ENCODE measurements around the gene AGBL4. TPM values are rescaled to one million over a fixed set of nuclear protein-coding genes. Genes with fewer than 3 reads are reported as not detected.

The AGBL4 gene
- total RNA-seq, 5 donors from 2014 or later (not counting 1 experiment from before 2014, with no cell fraction given): 0.58 TPM; not detected in 4

- no peak overlapping the region for H3K27ac Mint-ChIP-seq
- Histone ChIP-seq H3K27ac (ENCODE audit: low read length) (no peak overlapping the region), H3K4me3 (ENCODE audit: control insufficient read depth in 1 of 2, extremely low read depth in 1 of 2, low read length in 1 of 2) (no peak overlapping the region), H3K4me1 (ENCODE audit: control insufficient read depth in 1 of 2, extremely low read depth in 1 of 2, insufficient read depth in 2 of 2, low read length in 2 of 2) (no peaks in the 10 kb centered on the region), H3K9me3 (no peaks in the 10 kb centered on the region), H3K36me3 (ENCODE audit: control insufficient read depth in 2 of 2, extremely low read depth in 1 of 2, insufficient read depth in 1 of 2, low read length in 1 of 2) (no peaks in the 10 kb centered on the region), H3K27me3 (replicated peaks in 1 of 2; ENCODE audit: control insufficient read depth in 2 of 2, extremely low read depth in 1 of 2, insufficient read depth in 2 of 2, low read length in 1 of 2) (peaks cover 0 to 2% of the 10 kb centered on the region in 2 experiments)
- no peaks in the 10 kb centered on the region for H3K9me3 Mint-ChIP-seq
- WGBS (ENCODE audit: insufficient coverage): 88% methylated on average over 2 of the region's 2 CpGs
- ChIA-PET POLR2A (no interaction called here), CTCF (no interaction called here)
- ATAC-seq (replicated peaks in 1 of 4) (no peak), DNase-seq (no peak)
- no peaks in the 10 kb centered on the region for H3K4me1 Mint-ChIP-seq
- no peak overlapping the region for H3K4me3 Mint-ChIP-seq
- H3K27me3 Mint-ChIP-seq: peaks cover 0 to 3% of the 10 kb centered on the region in 2 donors
- no peaks in the 10 kb centered on the region for H3K36me3 Mint-ChIP-seq
Measured at GRCh38 chr1:48596046-48596445, 1427.7 kb downstream of the AGBL4 start.

GRCh38 chr1:48595613-48596012, 1428.1 kb downstream of the AGBL4 start:
- Histone ChIP-seq H3K27me3 (replicated peaks in 1 of 2; ENCODE audit: control insufficient read depth in 2 of 2, extremely low read depth in 1 of 2, insufficient read depth in 2 of 2, low read length in 1 of 2) (peaks cover 0 to 2% of the 10 kb centered on the region in 2 experiments), H3K9me3 (no peaks in the 10 kb centered on the region), H3K4me3 (ENCODE audit: control insufficient read depth in 1 of 2, extremely low read depth in 1 of 2, low read length in 1 of 2) (no peak overlapping the region), H3K4me1 (ENCODE audit: control insufficient read depth in 1 of 2, extremely low read depth in 1 of 2, insufficient read depth in 2 of 2, low read length in 2 of 2) (no peaks in the 10 kb centered on the region), H3K36me3 (ENCODE audit: control insufficient read depth in 2 of 2, extremely low read depth in 1 of 2, insufficient read depth in 1 of 2, low read length in 1 of 2) (no peaks in the 10 kb centered on the region), H3K27ac (ENCODE audit: low read length) (no peak overlapping the region)
- POLR2A ChIA-PET: no interaction called here
- CTCF ChIA-PET: no interaction called here
- Mint-ChIP-seq H3K4me3 (no peak overlapping the region), H3K27ac (no peak overlapping the region), H3K27me3 (peaks cover 0 to 3% of the 10 kb centered on the region in 2 donors), H3K4me1 (no peaks in the 10 kb centered on the region), H3K36me3 (no peaks in the 10 kb centered on the region), H3K9me3 (no peaks in the 10 kb centered on the region)
- WGBS (ENCODE audit: insufficient coverage): 81% methylated on average over 5 of the region's 5 CpGs
- no peak for DNase-seq
- ATAC-seq (replicated peaks in 1 of 4): no peak

DNA sequence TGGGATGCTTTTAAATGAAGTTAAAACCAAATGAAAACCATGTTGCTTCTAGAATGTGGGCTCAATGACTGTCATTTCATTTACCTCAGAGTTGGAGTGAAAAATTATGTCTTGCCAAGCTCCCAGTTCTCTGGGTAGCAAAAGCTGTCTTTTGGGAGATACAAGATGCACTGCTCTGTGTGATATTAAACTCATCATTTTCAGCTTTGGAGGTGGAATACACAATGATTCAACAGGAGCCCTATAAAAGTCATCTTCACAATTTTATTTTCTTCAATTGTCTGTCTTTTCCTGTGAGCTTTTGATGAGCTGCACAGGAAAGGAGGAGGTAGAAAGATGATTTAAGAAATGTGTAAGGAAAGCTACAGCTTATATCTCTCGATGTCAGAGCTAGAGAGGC, 1431.4 kb downstream of the AGBL4 start:
- no peak for DNase-seq

GRCh38 chr1:48591181-48591580, 1432.6 kb downstream of the AGBL4 start:
- Mint-ChIP-seq H3K4me1 (no peaks in the 10 kb centered on the region), H3K4me3 (no peak overlapping the region), H3K27ac (no peak overlapping the region), H3K9me3 (no peaks in the 10 kb centered on the region), H3K27me3 (peaks cover 4 to 17% of the 10 kb centered on the region in 2 donors), H3K36me3 (no peaks in the 10 kb centered on the region)
- no CpG with 5 or more reads among the region's 4 CpGs for WGBS (ENCODE audit: insufficient coverage)
- Histone ChIP-seq H3K4me3 (ENCODE audit: control insufficient read depth in 1 of 2, extremely low read depth in 1 of 2, low read length in 1 of 2) (no peak overlapping the region), H3K4me1 (ENCODE audit: control insufficient read depth in 1 of 2, extremely low read depth in 1 of 2, insufficient read depth in 2 of 2, low read length in 2 of 2) (no peaks in the 10 kb centered on the region), H3K27me3 (replicated peaks in 1 of 2; ENCODE audit: control insufficient read depth in 2 of 2, extremely low read depth in 1 of 2, insufficient read depth in 2 of 2, low read length in 1 of 2) (no peaks in the 10 kb centered on the region), H3K27ac (ENCODE audit: low read length) (no peak overlapping the region), H3K36me3 (ENCODE audit: control insufficient read depth in 2 of 2, extremely low read depth in 1 of 2, insufficient read depth in 1 of 2, low read length in 1 of 2) (no peaks in the 10 kb centered on the region), H3K9me3 (no peaks in the 10 kb centered on the region)
- DNase-seq (no peak), ATAC-seq (replicated peaks in 1 of 4) (no peak)
- CTCF ChIA-PET: no interaction called here
- POLR2A ChIA-PET: no interaction called here

More for the DNA sequence above, 1431.4 kb downstream of the AGBL4 start:
- Histone ChIP-seq H3K4me1 (ENCODE audit: control insufficient read depth in 1 of 2, extremely low read depth in 1 of 2, insufficient read depth in 2 of 2, low read length in 2 of 2) (no peaks in the 10 kb centered on the region), H3K9me3 (no peaks in the 10 kb centered on the region), H3K27me3 (replicated peaks in 1 of 2; ENCODE audit: control insufficient read depth in 2 of 2, extremely low read depth in 1 of 2, insufficient read depth in 2 of 2, low read length in 1 of 2) (peaks cover 0 to 2% of the 10 kb centered on the region in 2 experiments), H3K27ac (ENCODE audit: low read length) (no peak overlapping the region), H3K36me3 (ENCODE audit: control insufficient read depth in 2 of 2, extremely low read depth in 1 of 2, insufficient read depth in 1 of 2, low read length in 1 of 2) (no peaks in the 10 kb centered on the region), H3K4me3 (ENCODE audit: control insufficient read depth in 1 of 2, extremely low read depth in 1 of 2, low read length in 1 of 2) (no peak overlapping the region)
- Mint-ChIP-seq H3K36me3 (no peaks in the 10 kb centered on the region), H3K27me3 (peaks cover 0 to 12% of the 10 kb centered on the region in 2 donors), H3K9me3 (no peaks in the 10 kb centered on the region), H3K27ac (no peak overlapping the region), H3K4me1 (no peaks in the 10 kb centered on the region), H3K4me3 (no peak overlapping the region)
- ATAC-seq (replicated peaks in 1 of 4): no peak
- 83% methylated on average over 1 of the region's 1 CpG for WGBS (ENCODE audit: insufficient coverage)
- ChIA-PET CTCF (no interaction called here), POLR2A (no interaction called here)

DNA sequence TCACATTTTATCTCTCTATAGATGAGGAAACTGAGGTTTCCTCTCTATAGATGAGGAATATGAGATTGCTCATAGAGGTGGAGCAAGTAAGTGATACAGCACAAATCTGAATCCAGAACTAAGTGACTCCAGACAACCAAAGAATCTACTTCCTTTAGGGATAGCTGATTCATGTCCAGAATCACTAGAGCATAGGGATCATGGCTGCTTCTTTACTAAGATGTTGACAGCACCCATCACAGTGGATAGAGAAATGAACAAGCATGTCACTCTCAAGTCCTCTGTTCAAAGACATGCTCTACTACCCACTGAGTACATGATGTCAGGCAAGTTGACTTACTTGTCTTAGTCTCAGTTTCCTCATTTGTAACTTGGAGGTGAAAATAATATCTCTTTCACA, 1435.7 kb downstream of the AGBL4 start:
- H3K27me3 ChIP-seq (replicated peaks in 1 of 2; ENCODE audit: control insufficient read depth in 2 of 2, extremely low read depth in 1 of 2, insufficient read depth in 2 of 2, low read length in 1 of 2): no peaks in the 10 kb centered on the region
- peaks cover 15 to 25% of the 10 kb centered on the region in 2 donors for H3K27me3 Mint-ChIP-seq
- no peak overlapping the region for H3K27ac Mint-ChIP-seq
- H3K27ac ChIP-seq (ENCODE audit: low read length): no peak overlapping the region
- no peak overlapping the region for H3K4me3 ChIP-seq (ENCODE audit: control insufficient read depth in 1 of 2, extremely low read depth in 1 of 2, low read length in 1 of 2)
- no peaks in the 10 kb centered on the region for H3K9me3 ChIP-seq
- ChIA-PET POLR2A (no interaction called here), CTCF (no interaction called here)
- H3K9me3 Mint-ChIP-seq: no peaks in the 10 kb centered on the region
- no peak overlapping the region for H3K4me3 Mint-ChIP-seq
- ATAC-seq (replicated peaks in 1 of 4) (no peak), DNase-seq (no peak)
- H3K4me1 ChIP-seq (ENCODE audit: control insufficient read depth in 1 of 2, extremely low read depth in 1 of 2, insufficient read depth in 2 of 2, low read length in 2 of 2): no peaks in the 10 kb centered on the region
- no peaks in the 10 kb centered on the region for H3K36me3 Mint-ChIP-seq
- H3K4me1 Mint-ChIP-seq: no peaks in the 10 kb centered on the region
- H3K36me3 ChIP-seq (ENCODE audit: control insufficient read depth in 2 of 2, extremely low read depth in 1 of 2, insufficient read depth in 1 of 2, low read length in 1 of 2): no peaks in the 10 kb centered on the region

GRCh38 chr1:48582408-48582807, 1441.3 kb downstream of the AGBL4 start:
- WGBS (ENCODE audit: insufficient coverage): 93% methylated on average over 2 of the region's 3 CpGs
- ChIA-PET POLR2A (no interaction called here), CTCF (no interaction called here)
- Histone ChIP-seq H3K27ac (ENCODE audit: low read length) (no peak overlapping the region), H3K4me1 (ENCODE audit: control insufficient read depth in 1 of 2, extremely low read depth in 1 of 2, insufficient read depth in 2 of 2, low read length in 2 of 2) (no peaks in the 10 kb centered on the region), H3K9me3 (no peaks in the 10 kb centered on the region), H3K36me3 (ENCODE audit: control insufficient read depth in 2 of 2, extremely low read depth in 1 of 2, insufficient read depth in 1 of 2, low read length in 1 of 2) (no peaks in the 10 kb centered on the region), H3K27me3 (replicated peaks in 1 of 2; ENCODE audit: control insufficient read depth in 2 of 2, extremely low read depth in 1 of 2, insufficient read depth in 2 of 2, low read length in 1 of 2) (peaks cover 0 to 3% of the 10 kb centered on the region in 2 experiments), H3K4me3 (ENCODE audit: control insufficient read depth in 1 of 2, extremely low read depth in 1 of 2, low read length in 1 of 2) (no peak overlapping the region)
- DNase-seq (no peak), ATAC-seq (replicated peaks in 1 of 4) (no peak)
- no peaks in the 10 kb centered on the region for H3K9me3 Mint-ChIP-seq
- H3K4me1 Mint-ChIP-seq: no peaks in the 10 kb centered on the region
- H3K27me3 Mint-ChIP-seq: peaks cover 17% of the 10 kb centered on the region in 2 donors
- H3K36me3 Mint-ChIP-seq: no peaks in the 10 kb centered on the region
- H3K27ac Mint-ChIP-seq: no peak overlapping the region
- no peak overlapping the region for H3K4me3 Mint-ChIP-seq

GRCh38 chr1:48581270-48581669, 1442.5 kb downstream of the AGBL4 start:
- Mint-ChIP-seq H3K4me1 (no peaks in the 10 kb centered on the region), H3K27ac (no peak overlapping the region), H3K9me3 (no peaks in the 10 kb centered on the region), H3K36me3 (no peaks in the 10 kb centered on the region), H3K27me3 (peaks cover 13 to 15% of the 10 kb centered on the region in 2 donors), H3K4me3 (no peak overlapping the region)
- Histone ChIP-seq H3K27ac (ENCODE audit: low read length) (no peak overlapping the region), H3K4me1 (ENCODE audit: control insufficient read depth in 1 of 2, extremely low read depth in 1 of 2, insufficient read depth in 2 of 2, low read length in 2 of 2) (no peaks in the 10 kb centered on the region), H3K9me3 (no peaks in the 10 kb centered on the region), H3K36me3 (ENCODE audit: control insufficient read depth in 2 of 2, extremely low read depth in 1 of 2, insufficient read depth in 1 of 2, low read length in 1 of 2) (no peaks in the 10 kb centered on the region), H3K4me3 (ENCODE audit: control insufficient read depth in 1 of 2, extremely low read depth in 1 of 2, low read length in 1 of 2) (no peak overlapping the region), H3K27me3 (replicated peaks in 1 of 2; ENCODE audit: control insufficient read depth in 2 of 2, extremely low read depth in 1 of 2, insufficient read depth in 2 of 2, low read length in 1 of 2) (peaks cover 0 to 3% of the 10 kb centered on the region in 2 experiments)
- ATAC-seq (replicated peaks in 1 of 4): no peak
- no CpG with 5 or more reads among the region's 2 CpGs for WGBS (ENCODE audit: insufficient coverage)
- no peak for DNase-seq
- ChIA-PET CTCF (no interaction called here), POLR2A (no interaction called here)
